GM18907 (cell line): ENCODE results near the gene TMCO2.

ENCODE experiments used
- ATAC-seq: cut with Tn5 transposase; IDR thresholded peaks from one replicate; pipeline ENCODE4 v1.9.1; 2021; ENCODE audit warnings: mild to moderate bottlenecking, moderate library complexity; ENCODE audit not compliant: unreplicated experiment

TMCO2 gene

GRCh38 chr1:40257313-40257687, 9.6 kb downstream of the TMCO2 start:
- ATAC-seq, result no peak

GRCh38 chr1:40257688-40258444, 10.1 kb downstream of the TMCO2 start, which contains the start of gene ZMPSTE24:
Gene ZMPSTE24, plus strand, starts transcription at chr1:40258236. Its CDS starts 36 bp downstream, at chr1:40258272.
- ATAC-seq, result peak; percentile 88

DNA sequence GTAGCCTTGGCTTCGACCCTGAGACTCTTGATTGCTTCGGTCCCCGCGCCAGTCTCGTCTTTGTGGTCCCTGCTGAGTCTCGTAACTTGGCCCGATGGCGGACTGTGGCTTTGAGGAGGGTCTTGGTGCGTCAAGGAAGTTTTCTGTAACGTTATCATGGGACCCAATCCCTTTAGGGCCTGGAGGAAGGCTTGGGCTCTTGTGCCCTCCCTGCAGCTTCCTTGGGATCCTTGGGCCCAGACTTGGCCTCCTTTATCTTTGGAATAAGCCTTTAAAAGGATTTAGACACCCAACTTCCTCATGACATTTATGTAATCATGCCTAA, 10.7 kb downstream of the TMCO2 start:
- peak; percentile 1 for ATAC-seq

- ATAC-seq, result no peak
Measured at GRCh38 chr1:40264354-40264781, 16.6 kb downstream of the TMCO2 start.

GRCh38 chr1:40265298-40265697, 17.6 kb downstream of the TMCO2 start:
- no peak for ATAC-seq

GRCh38 chr1:40265919-40266318, 18.2 kb downstream of the TMCO2 start:
- ATAC-seq, result no peak

DNA sequence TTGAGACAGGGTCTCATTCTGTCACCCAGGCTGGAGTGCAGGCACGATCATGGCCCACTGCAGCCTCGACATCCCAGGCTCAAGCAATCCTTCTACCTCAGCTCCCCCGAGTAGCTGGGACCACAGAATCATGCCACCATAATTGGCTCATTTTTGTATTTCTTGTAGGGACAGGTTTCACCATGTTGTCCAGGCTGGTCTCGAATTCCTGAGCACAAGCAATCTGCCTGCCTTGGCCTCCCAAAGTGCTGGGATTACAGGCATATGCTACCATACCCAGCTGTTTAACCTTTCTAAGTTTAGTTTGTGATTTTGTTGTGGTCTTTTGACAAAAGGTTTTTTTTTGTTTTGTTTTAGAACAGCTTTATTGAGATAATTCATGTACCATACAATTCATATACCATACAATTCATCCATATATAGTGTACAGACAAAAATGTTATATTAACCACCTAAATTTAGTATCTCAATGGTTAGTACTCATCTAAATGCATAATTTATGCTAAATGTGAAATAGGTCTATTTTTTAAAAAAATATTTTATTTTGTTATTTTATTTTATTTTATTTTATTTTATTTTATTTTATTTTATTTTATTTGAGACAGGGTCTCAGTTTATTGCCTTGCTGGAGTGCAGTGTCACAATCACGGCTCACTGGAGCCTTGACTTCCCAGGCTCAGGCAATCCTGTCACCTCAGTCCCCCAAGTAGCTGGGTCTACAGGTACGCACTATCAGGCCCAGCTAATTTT, 19.2 kb downstream of the TMCO2 start:
- ATAC-seq, result no peak

DNA sequence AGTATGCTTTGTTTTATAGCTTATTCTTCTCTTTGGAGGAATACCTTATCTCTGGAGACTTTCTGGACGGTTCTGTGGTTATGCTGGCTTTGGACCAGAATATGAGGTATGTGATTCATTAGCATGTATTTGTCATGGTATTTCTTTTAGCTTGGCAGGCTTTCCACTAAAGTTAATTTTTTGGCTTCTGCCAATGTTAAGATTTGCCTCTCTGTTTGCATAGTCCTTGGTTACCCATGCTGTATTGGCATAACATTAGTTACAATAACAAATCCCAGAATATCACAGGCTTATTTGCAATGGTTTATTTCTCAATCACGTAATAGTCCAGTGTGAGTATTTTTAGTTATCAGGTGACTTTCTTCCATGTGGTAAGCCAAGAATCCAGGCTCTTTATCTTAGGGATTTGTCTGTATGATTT, 20.0 kb downstream of the TMCO2 start:
- ATAC-seq, result no peak

DNA sequence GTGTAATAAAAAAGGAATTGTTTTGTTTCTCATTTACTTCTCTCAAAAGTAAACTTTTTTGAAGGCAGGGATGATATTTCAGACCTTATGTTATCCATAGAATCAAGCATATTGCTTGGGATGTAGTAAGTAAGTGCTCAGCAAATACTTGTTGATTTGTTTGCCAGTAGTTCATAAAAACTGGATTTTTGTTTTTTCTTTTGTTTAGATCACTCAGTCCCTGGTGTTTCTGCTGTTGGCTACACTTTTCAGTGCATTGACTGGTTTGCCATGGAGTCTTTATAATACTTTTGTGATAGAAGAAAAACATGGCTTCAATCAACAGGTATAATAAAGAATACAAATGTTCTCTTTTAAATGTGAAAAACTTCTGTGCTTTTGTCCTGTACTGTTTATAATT, 20.5 kb downstream of the TMCO2 start:
- no peak for ATAC-seq

DNA sequence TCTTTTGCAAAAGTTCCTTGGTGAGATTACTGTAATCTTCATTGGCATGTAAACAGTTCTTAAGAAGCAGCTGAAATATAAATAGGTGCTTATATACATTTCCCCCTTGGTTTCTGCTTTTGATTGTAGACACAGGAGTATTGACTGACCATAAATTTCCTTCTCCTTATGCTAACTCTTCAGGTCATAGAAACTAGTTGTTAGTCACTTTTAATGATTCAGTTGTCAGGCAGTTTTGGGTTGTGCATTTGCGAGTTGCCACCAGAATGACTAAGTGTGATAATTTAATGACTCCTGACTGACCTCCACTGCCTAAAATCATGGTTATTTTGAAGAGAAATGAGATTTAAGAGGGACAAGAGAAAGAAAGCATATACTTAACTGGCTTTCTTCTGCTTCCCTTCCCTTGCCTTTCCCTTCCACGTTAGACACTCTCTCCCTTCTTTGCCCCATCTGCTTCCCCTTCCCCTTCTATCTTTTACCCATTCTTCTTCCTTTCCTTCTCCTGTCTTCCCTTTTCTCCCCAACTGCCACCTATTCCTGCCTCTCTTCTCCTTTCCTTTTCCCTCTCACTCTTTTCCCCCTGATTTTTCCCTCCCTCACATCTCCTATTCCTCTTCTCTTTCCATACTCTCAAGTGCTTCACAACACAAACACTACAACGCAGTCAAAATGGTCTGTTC, 22.6 kb downstream of the TMCO2 start:
- no peak for ATAC-seq

- ATAC-seq, result no peak
Measured at GRCh38 chr1:40272653-40273213, 25.0 kb downstream of the TMCO2 start.

DNA sequence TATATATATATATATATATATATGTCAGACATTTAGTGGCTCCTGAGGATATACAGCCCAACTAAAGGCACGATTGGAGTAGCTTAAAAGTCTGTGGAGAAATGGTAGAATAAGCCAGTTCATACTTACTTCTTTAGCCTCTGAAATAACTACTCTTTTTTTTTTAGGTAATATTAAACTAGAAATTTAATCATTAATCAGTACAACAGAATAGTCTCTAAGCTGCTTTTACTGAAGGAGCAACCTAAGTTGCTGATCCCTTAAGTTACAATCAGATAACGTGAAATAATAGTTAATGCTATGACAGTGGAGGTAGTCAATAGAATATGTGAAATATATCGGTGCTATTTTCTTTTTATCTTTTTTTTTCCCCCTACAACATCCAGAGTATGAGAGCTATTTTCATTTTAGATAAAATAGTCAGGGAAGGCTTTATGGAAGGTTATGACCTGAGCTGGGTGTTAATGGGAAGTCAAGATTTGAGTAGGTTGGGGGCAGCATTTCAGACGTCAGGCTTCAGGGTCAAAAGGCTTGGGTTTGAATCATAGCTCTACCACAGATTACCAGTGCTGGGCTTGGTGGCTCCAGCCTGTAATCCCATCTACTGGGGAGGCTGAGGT, 25.9 kb downstream of the TMCO2 start:
- ATAC-seq, result no peak

GRCh38 chr1:40274331-40274730, 26.6 kb downstream of the TMCO2 start:
- no peak for ATAC-seq

DNA sequence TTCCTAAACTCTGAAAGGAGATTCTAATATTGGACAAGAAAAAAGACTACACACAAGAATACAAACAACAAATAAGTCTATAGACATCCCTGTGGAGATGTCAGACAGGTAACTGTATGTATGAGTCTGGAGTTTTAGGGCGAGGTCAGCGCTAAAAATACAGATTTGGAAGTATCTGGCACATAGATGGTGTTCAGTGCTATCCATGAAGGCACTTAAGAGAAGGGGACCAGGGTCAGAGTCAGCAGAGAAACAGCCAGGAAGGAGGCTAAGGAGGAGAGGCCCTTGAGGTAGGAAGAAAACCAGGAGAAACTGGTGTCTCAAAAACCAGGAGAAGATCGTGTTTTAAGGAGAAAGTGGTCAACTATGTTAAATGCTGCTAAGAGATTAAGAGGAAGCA, 28.4 kb downstream of the TMCO2 start:
- no peak for ATAC-seq

DNA sequence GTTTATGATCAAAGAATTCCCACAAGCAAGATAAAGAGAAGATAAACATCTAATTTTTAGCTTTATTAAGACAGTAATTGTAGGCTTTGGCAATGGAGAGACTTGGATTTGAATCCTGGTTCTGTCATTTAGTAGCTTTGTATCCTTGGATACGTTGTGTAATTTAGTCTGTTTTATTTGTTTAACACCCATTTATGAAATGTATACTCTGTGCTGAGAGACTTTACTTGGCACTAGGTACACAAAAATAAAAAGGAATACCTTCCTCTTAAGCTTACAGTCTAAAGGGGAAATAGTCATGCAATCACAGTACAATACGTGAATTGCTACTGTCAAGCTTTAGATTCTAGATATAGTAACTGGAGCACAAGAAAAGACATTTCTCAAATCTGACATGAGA, 34.1 kb downstream of the TMCO2 start:
- no peak for ATAC-seq

DNA sequence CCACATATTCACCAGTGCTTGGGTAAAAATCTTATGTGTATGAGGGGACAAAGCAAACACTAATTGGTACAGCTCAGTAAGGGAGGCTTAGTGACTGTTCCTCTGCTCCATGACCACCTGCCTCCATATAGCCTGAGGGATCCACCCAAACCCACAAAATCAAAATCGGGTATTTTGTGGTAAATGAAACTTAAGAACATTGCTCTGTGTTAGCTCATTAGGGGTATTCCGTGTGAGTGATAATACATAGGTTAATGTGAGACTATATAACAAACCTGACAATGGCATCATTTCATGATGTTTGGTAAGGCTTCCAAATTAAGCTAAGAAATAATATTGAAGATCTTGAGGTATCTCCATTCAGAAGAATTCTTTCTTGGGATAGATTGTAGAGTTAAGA, 43.6 kb downstream of the TMCO2 start:
- no peak for ATAC-seq

- no peak for ATAC-seq
Measured at GRCh38 chr1:40299366-40300248, 51.9 kb downstream of the TMCO2 start.

GRCh38 chr1:40300249-40300567, 52.5 kb downstream of the TMCO2 start:
- no peak for ATAC-seq

DNA sequence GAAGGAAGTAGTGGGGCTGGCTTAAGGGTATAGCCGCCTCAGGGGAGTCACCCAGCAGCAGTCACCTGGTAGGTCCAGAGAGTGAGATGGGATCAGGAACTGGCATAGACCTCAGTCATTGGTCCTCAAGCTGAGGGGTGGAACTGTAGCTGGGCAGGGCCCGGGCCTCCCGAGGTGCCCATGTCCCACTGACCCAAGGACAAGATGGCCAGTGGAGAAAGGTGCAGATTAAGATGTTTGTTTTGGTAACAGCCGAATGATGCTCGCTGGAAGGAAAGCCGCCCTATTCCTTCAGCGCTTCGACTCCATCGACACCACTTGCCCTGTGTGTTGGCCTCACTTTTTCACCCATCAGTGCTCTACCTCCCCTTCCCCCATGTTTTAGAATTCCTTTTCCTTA, 52.9 kb downstream of the TMCO2 start:
- ATAC-seq, result no peak

DNA sequence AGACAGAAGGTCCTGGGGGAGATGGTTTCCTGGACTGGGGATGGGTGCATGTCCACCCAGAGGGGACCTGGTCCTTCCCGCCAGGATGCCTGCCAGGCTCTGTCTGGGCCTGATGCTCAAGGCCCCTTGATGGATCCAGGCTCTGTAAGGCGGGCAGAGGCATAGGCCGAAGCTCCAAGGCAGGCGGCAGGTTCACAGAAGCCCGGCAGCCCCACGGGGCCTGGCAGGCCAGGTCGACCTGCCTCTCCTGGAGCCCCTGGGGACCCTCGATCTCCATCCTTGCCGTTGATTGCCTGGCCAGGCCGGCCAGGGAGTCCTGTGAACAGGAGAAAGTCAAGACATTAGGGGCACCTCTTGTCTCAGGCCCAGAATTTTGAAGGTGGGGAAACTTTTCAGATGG, 53.3 kb downstream of the TMCO2 start:
- ATAC-seq, result no peak
